WERI-Rb-1 (cell line): Measurements from ENCODE around the gene CBX1.

ENCODE experiments used
- DNase-seq: peaks from one replicate; pipeline ENCODE4 v3.0.0-alpha.2; 2020
- H3K27ac ChIP-seq: fragments of 250-450 bp; sonication (Bioruptor Pico); 2 replicates; pipeline ENCODE4 v1.5.1; 2020; ENCODE audit warnings: mild to moderate bottlenecking, moderate library complexity
- H3K27me3 ChIP-seq: fragments of 250-450 bp; sonication (Bioruptor Pico); 2 replicates; pipeline ENCODE4 v1.5.1; 2021; ENCODE audit warnings: mild to moderate bottlenecking, low read depth, moderate library complexity; ENCODE audit not compliant: insufficient read depth, severe bottlenecking
- H3K36me3 ChIP-seq: fragments of 250-450 bp; sonication (Bioruptor Pico); 2 replicates; pipeline ENCODE4 v1.5.1; 2020; ENCODE audit warnings: mild to moderate bottlenecking, moderate library complexity
- H3K4me3 ChIP-seq: 2 replicates; pipeline ENCODE4 v1.5.1; 2011; ENCODE audit warnings: low read depth, mild to moderate bottlenecking, control low read depth, low read length
- H3K9me3 ChIP-seq: fragments of 250-450 bp; sonication (Bioruptor Pico); 2 replicates; pipeline ENCODE4 v1.5.1; 2021; ENCODE audit warnings: mild to moderate bottlenecking, moderate library complexity; ENCODE audit not compliant: severe bottlenecking
- TF ChIP-seq, protein P1 (sequence below): IDR thresholded peaks from 2 replicates; pipeline ENCODE4 v1.5.1; 2011; ENCODE audit warnings: low read depth, mild to moderate bottlenecking, control low read depth, inconsistent platforms, low read length

The CBX1 gene

DNA sequence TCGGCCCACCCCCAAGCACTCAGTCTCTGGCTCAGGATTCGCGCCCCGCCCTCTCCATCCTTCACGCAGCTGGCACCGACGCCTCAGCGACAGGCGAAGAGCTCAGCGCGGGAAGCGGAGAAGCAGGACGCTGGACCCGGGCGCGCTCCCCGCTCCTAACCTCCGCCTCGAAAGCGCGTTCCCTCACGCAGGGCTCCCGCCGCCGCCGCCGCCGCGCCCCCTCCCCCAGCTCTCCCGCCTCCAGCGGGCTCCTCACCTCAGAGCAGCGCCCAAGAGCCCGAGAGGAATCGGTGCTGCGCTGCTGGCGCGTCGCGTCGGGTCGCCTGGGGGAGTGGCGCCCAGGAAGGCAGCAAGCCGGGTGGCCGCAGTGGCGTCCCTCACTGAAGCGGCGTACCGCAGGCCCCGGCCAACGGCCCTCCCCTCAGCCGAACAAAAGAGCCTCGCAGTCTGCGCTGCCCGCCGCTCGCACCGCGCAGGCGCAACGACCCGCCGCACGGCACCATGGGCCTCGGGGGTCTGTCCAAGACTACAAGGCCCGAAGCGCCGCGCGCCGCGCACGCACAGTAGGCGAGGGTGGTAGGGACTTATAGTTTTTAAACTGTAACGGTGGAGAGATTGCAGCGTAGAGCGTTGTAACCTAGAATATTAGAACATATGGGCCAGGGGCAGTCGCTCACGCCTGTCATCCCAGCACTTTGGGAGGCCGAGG is at the start of gene CBX1:
Gene CBX1 (minus strand): TSS at position 467 of the 709 bp plus-strand sequence. CDS start 24,474 bp downstream, outside the sequence.
- Histone ChIP-seq H3K4me3 (peak within 1 kb of the TSS; percentile 63), H3K36me3 (peaks cover 10% of the 10 kb centered on the region), H3K27ac (peak within 1 kb of the TSS; percentile 91), H3K9me3 (peaks cover 5% of the 10 kb centered on the region), H3K27me3 (no peaks in the 10 kb centered on the region)
- TF ChIP-seq, protein P1, sequence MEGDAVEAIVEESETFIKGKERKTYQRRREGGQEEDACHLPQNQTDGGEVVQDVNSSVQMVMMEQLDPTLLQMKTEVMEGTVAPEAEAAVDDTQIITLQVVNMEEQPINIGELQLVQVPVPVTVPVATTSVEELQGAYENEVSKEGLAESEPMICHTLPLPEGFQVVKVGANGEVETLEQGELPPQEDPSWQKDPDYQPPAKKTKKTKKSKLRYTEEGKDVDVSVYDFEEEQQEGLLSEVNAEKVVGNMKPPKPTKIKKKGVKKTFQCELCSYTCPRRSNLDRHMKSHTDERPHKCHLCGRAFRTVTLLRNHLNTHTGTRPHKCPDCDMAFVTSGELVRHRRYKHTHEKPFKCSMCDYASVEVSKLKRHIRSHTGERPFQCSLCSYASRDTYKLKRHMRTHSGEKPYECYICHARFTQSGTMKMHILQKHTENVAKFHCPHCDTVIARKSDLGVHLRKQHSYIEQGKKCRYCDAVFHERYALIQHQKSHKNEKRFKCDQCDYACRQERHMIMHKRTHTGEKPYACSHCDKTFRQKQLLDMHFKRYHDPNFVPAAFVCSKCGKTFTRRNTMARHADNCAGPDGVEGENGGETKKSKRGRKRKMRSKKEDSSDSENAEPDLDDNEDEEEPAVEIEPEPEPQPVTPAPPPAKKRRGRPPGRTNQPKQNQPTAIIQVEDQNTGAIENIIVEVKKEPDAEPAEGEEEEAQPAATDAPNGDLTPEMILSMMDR: no peak
- peak; percentile 94 for DNase-seq

DNA sequence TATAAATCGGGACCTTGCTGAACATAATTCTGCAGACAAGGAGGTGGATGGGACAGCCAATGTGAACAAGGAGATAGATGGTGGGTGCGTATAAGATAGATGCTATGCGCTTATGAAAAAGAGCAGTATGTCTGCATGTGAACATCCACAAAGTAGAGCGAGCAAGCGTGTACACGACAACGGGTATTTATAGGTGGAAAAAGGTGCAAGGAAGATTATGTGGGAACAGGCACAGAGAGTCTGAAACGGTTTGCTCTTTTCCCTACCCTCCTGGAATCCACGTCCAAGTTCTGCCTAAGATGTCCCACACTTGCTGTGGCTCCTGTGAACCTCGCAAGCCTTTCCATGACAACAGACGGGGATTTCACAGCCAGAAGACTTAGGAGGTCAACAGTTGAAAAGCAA is 49.3 kb upstream of the CBX1 start:
- Histone ChIP-seq H3K27me3 (no peaks in the 10 kb centered on the region), H3K9me3 (no peaks in the 10 kb centered on the region), H3K4me3 (peak overlapping the region; percentile 41), H3K36me3 (no peaks in the 10 kb centered on the region), H3K27ac (peak overlapping the region; percentile 93)
- DNase-seq: peak; percentile 87
- TF ChIP-seq, protein P1: no peak

DNA sequence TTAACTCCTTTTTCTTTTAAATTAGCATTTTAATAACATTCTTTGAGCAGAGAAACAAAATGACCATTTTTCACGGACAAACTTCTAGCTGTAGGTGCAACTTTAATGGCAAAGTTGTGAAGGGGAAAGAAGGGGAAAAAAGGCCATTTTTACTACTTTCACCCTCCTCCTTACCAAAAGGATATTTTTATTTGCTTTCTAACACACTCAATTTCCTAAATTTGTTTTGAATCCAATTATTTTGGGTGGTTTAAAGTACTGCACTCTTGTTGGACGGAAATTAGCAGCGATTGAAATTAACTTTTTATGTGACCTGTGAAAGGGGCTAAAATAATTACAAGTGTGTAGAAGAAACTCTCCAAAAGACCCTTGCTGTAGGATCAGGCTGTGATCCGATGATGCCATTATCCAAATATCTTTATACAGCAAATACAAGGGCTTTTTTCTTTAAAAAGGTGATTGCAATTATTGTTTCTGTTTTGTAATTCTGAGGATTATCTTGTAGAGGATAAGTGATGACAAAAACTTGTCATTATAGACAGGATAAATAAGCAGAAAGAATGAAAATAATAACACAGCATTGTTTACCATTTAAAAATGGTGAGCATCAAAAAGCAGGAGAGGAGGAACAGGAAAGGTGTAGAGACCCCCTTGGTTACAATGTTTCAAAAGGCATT is 48.6 kb upstream of the CBX1 start:
- Histone ChIP-seq H3K36me3 (no peaks in the 10 kb centered on the region), H3K27me3 (no peaks in the 10 kb centered on the region)
- TF ChIP-seq, protein P1: no peak

DNA sequence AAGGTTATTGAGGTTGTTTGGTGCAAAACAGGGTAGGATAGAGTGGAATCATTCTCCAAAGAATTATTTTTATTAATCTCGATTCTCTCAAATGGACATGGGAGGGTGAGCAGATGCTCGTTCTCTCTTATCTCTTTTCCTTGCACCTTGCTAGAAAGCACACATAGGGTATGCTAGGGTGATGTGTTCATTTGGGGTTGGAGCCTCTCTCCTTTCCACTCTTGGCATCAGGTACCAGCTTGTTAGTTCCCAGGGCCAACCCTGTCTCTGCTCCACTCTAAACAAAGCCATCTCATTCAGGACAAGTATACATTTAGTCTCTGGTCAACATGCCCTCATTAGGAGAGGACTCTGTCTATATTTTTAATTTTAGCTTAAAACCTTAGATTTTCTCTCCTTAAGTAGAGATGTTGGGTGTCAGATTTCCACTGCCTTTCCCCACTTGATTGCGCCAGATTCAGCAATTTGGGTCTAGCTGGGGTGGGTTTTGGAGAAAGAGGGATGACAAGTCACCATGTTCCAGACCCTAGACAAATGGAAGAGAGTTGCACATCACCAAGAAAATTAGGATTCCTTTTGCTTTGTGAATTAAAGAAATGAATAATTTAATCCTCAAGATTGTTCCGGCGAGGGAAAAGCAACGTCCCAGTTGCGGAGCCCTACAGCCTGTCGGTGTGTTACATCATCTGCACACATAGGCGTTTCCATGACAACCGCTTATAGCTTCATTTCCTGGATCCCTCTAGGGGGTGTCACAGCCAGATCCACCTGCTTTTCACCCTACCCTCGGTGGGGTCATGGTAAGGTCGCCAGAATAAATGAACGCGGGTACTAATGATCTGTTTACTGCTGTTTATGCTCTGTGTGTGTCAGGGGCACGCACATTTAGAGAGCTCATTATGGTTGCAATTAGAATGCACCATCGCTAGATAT is 47.8 kb upstream of the CBX1 start:
- no peaks in the 10 kb centered on the region for H3K27me3 ChIP-seq
- TF ChIP-seq, protein P1: no peak
- H3K4me3 ChIP-seq: peak overlapping the region; percentile 11
- H3K36me3 ChIP-seq: no peaks in the 10 kb centered on the region
- H3K9me3 ChIP-seq: no peaks in the 10 kb centered on the region
- H3K27ac ChIP-seq: peak overlapping the region; percentile 93
- peak; percentile 85 for DNase-seq

More for the DNA sequence above, 48.6 kb upstream of the CBX1 start:
- Histone ChIP-seq H3K4me3 (peak overlapping the region; percentile 41), H3K9me3 (no peaks in the 10 kb centered on the region), H3K27ac (peak overlapping the region; percentile 93)
- no peak for DNase-seq

DNA sequence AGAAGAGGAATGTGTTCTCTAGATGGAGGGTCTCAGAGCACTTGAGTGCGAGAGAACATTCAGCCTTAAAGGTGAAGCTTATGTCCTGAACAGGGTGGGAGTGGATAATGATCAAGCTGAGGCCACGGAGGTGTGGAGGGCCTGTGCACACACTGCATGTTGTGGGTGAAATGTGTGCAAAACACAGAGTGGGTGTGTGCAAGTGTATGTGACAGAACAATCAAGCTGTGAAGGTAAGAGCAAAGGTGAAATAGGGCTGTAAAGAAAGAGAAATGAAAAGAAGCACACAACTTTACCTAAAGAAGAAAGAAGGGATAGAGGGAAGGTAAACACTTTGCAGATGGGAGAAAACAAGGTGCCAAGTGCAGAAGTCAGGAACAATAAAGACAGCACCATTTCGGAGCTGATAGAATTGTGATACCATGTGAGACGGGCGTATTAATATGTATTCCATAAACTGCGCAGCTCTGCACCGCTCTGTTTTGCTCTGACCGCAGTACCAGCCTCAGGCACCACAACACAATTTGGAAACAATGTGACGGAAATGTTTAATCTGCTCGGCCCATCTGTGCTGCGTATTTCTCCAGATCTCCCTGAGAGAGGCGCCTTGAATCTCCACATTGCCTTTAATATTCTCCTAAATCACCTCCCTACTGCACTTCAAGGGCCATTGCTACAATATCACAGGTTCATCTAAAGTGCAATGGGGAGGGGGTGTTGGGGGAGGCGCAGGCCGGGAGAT is 46.9 kb upstream of the CBX1 start:
- Histone ChIP-seq H3K9me3 (no peaks in the 10 kb centered on the region), H3K4me3 (peak overlapping the region; percentile 11), H3K27ac (peak overlapping the region; percentile 93), H3K27me3 (no peaks in the 10 kb centered on the region), H3K36me3 (no peaks in the 10 kb centered on the region)
- DNase-seq: peak; percentile 80
- TF ChIP-seq, protein P1: no peak
